CD4-positive, alpha-beta T cell (primary cell): Measurements from ENCODE around the gene SYNGAP1. TPM values are rescaled to one million over a fixed set of nuclear protein-coding genes. Genes with fewer than 3 reads are reported as not detected.
A peak's percentile ranks its signal among the peaks of the same experiment; 100 is the strongest.

Experiments used
- ATAC-seq: fragments of 200-7000 bp; cut with Tn5 transposase; one replicate; pipeline ENCODE4 v1.10.0; 2022; ENCODE audit warnings: mild to moderate bottlenecking; ENCODE audit not compliant: poor library complexity
- CTCF ChIA-PET: fragments of 350-600 bp; sonication (Branson Sonifier 250); formaldehyde crosslinking; loops from one replicate; lab custom pipeline; 2021; ENCODE audit warnings: antibody characterized with exemption, inconsistent platforms; lab: Charles Lee
- POLR2A ChIA-PET: fragments of 350-600 bp; sonication (Branson Sonifier 250); formaldehyde crosslinking; loops from one replicate; lab custom pipeline; 2021; ENCODE audit warnings: antibody characterized with exemption, inconsistent platforms; lab: Charles Lee
- DNase-seq, 14 experiments: peaks; one replicate each; pipeline ENCODE4 v3.0.0-alpha.2; 2013 to 2020; ENCODE audit warnings: mixed read lengths in 2 of 14
- H3K27ac ChIP-seq, 2 donors: one replicate each; pipeline versions ENCODE4 v1.5.1 to v1.7.0; 2013; ENCODE audit warnings: low read length in 2 of 2, low read depth in 1 of 2, mild to moderate bottlenecking in 1 of 2
- H3K27me3 ChIP-seq, 2 experiments: 1 replicate in 1 of 2; 2 replicates in 1 of 2; pipeline versions ENCODE4 v1.6.1 to v1.7.0; 2013; ENCODE audit warnings: low read length in 2 of 2, control low read depth in 1 of 2, mild to moderate bottlenecking in 1 of 2, moderate library complexity in 1 of 2; ENCODE audit not compliant: insufficient read depth in 2 of 2, control insufficient read depth in 1 of 2
- H3K36me3 ChIP-seq: one replicate; pipeline ENCODE4 v1.6.1; 2013; ENCODE audit warnings: low read length, control low read depth; ENCODE audit not compliant: insufficient read depth
- H3K4me1 ChIP-seq: one replicate; pipeline ENCODE4 v1.6.1; 2013; ENCODE audit warnings: low read length, control low read depth; ENCODE audit not compliant: insufficient read depth
- H3K4me3 ChIP-seq: one replicate; pipeline ENCODE4 v1.5.1; 2013; ENCODE audit warnings: mild to moderate bottlenecking, low read length, moderate library complexity
- H3K9me3 ChIP-seq, 2 experiments: 1 replicate in 1 of 2; 2 replicates in 1 of 2; pipeline versions ENCODE4 v1.6.1 to v1.7.0; 2013; ENCODE audit warnings: low read length in 2 of 2, mild to moderate bottlenecking in 2 of 2, control low read depth in 1 of 2, moderate library complexity in 1 of 2; ENCODE audit not compliant: control insufficient read depth in 1 of 2, insufficient read depth in 1 of 2
- H3K27ac Mint-ChIP-seq: one replicate; pipeline ENCODE4 v1.8.0; 2020; ENCODE audit warnings: mixed read lengths
- H3K27me3 Mint-ChIP-seq: one replicate; pipeline ENCODE4 v1.8.0; 2021; ENCODE audit warnings: mixed read lengths
- H3K36me3 Mint-ChIP-seq: one replicate; pipeline ENCODE4 v1.8.0; 2021; ENCODE audit warnings: low read depth, mixed read lengths
- H3K4me1 Mint-ChIP-seq: one replicate; pipeline ENCODE4 v1.8.0; 2021; ENCODE audit warnings: low read depth, mixed read lengths
- H3K4me3 Mint-ChIP-seq: one replicate; pipeline ENCODE4 v1.8.0; 2020; ENCODE audit warnings: mild to moderate bottlenecking, mixed read lengths
- H3K9me3 Mint-ChIP-seq: one replicate; pipeline ENCODE4 v1.8.0; 2020; ENCODE audit warnings: mixed read lengths
- intact Hi-C, 2 experiments: fragments of 100-400 bp; cut with DNase I in 1 of 2; cut with micrococcal nuclease in 1 of 2; formaldehyde crosslinking; loops; one replicate each; pipeline versions ENCODE4 v1.15.1 to v1.9.0; 2023 to 2025; cut with DNase I, micrococcal nuclease
- total RNA-seq, 174 experiments: library from RNA in 2 of 174; stranded (reverse) in 2 of 174; gene quantifications; one replicate each; pipeline ENCODE4 v1.2.3 and lab custom pipeline; 2021 to 2026
- TF ChIP-seq, protein P1 (sequence below): fragments of 200-600 bp; IDR thresholded peaks from one replicate; pipeline ENCODE4 v1.8.0; 2022; ENCODE audit warnings: antibody characterized with exemption, mild to moderate bottlenecking

Gene SYNGAP1
- total RNA-seq, 2 experiments from 2014 or later: 62.4 to 63.8 TPM

DNA sequence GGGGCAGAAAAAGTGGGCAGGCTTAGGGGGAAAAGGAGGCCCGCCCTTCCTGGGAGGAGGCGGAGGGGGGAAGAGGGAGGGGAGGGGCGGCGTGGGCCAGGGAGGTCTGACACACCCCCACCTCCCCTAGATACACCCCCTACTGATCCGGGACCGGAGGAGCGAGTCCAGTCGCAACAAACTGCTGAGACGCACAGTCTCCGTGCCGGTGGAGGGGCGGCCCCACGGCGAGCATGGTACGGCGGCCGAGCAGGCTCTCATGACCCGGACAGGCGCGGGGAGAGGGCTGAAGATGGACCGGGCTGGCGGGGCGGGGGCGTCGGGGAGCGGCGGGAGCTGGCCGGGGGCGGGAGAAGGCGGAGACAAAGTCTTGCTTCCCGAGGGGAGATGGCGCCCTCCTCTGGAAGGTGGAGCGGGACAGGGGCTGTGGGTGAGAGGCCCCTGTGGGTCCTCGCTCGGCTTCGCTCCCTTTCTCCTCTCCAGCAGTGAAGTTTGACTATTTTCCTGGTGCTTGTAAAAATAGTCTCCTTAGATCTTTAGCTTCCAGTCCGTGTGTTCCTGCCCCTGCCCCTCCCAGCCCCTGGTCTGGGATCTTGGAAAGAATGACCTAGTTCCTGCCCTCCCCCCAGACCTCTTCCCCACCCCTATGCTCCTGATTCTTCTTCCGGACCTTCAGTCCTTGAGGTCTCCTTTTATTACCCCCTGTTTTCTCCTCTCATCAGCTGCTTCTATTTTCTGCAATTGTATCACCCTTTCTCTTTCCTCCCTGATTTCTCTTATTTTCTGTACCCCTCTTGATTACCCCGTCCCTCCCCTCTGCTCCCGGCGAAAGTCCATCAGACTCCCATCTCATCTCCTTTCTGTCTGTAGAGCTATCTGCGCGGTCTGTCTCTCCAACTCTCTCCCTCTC lies 6.1 kb downstream of the SYNGAP1 start:
- peak; percentile 48 for ATAC-seq
- no peaks in the 10 kb centered on the region for H3K9me3 Mint-ChIP-seq
- H3K27ac ChIP-seq: peak overlapping the region; percentile 86 to 92
- ChIA-PET POLR2A (interaction anchor here (0.8 to 3.0 kb wide), 12 partner anchors 9 to 454 kb away, joined by 3 to 22 read pairs (median 8); partner anchors contain the start of genes B3GALT4, CUTA, LEMD2 and PHF1), CTCF (interaction anchor here (0.6 to 2.7 kb wide), 14 partner anchors 10 to 154 kb away, joined by 3 to 25 read pairs (median 5); partner anchors contain the start of genes B3GALT4, KIFC1, PHF1 and RPS18)
- TF ChIP-seq, protein P1, sequence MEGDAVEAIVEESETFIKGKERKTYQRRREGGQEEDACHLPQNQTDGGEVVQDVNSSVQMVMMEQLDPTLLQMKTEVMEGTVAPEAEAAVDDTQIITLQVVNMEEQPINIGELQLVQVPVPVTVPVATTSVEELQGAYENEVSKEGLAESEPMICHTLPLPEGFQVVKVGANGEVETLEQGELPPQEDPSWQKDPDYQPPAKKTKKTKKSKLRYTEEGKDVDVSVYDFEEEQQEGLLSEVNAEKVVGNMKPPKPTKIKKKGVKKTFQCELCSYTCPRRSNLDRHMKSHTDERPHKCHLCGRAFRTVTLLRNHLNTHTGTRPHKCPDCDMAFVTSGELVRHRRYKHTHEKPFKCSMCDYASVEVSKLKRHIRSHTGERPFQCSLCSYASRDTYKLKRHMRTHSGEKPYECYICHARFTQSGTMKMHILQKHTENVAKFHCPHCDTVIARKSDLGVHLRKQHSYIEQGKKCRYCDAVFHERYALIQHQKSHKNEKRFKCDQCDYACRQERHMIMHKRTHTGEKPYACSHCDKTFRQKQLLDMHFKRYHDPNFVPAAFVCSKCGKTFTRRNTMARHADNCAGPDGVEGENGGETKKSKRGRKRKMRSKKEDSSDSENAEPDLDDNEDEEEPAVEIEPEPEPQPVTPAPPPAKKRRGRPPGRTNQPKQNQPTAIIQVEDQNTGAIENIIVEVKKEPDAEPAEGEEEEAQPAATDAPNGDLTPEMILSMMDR: peak; percentile 65
- no peaks in the 10 kb centered on the region for H3K27me3 ChIP-seq
- H3K9me3 ChIP-seq: no peaks in the 10 kb centered on the region
- peaks cover 3% of the 10 kb centered on the region for H3K36me3 ChIP-seq
- peak overlapping the region; percentile 99 for H3K27ac Mint-ChIP-seq
- peak overlapping the region; percentile 71 for H3K4me3 ChIP-seq
- H3K4me1 Mint-ChIP-seq: peaks cover 80% of the 10 kb centered on the region
- H3K27me3 Mint-ChIP-seq: no peaks in the 10 kb centered on the region
- H3K36me3 Mint-ChIP-seq: peaks cover 5% of the 10 kb centered on the region
- intact Hi-C loops: loop anchor here (1.0 to 5.0 kb wide), 4 partner anchors 16 to 154 kb away; partner anchors contain the start of genes KIFC1 (in 1 of the 2), RPS18 (in 1 of the 2) and VPS52 (in 1 of the 2)
- peak; percentile 65 to 91 (median 80) for DNase-seq
- peak overlapping the region; percentile 94 for H3K4me3 Mint-ChIP-seq
- H3K4me1 ChIP-seq: peaks cover 60% of the 10 kb centered on the region

GRCh38 chr6:33426590-33427511 lies 7.0 kb downstream of the SYNGAP1 start:
- Mint-ChIP-seq H3K27me3 (no peaks in the 10 kb centered on the region), H3K36me3 (peaks cover 5% of the 10 kb centered on the region), H3K9me3 (no peaks in the 10 kb centered on the region), H3K27ac (peak overlapping the region; percentile 99), H3K4me1 (peaks cover 76% of the 10 kb centered on the region), H3K4me3 (peak overlapping the region; percentile 94)
- Histone ChIP-seq H3K4me1 (peaks cover 69% of the 10 kb centered on the region), H3K27me3 (no peaks in the 10 kb centered on the region), H3K36me3 (peaks cover 3% of the 10 kb centered on the region), H3K9me3 (no peaks in the 10 kb centered on the region), H3K27ac (peak overlapping the region; percentile 86 to 92), H3K4me3 (peak overlapping the region; percentile 71)
- intact Hi-C loops: loop anchor here (1.0 to 5.0 kb wide), 5 partner anchors 9 to 155 kb away; partner anchors contain the start of genes CUTA (in 1 of the 2), RPS18 (in 1 of the 2), VPS52 (in 1 of the 2) and ZBTB22 (in 1 of the 2)
- TF ChIP-seq, protein P1: no peak
- POLR2A ChIA-PET: interaction anchor here (0.6 to 3.0 kb wide), 12 partner anchors 10 to 455 kb away, joined by 3 to 22 read pairs (median 8); partner anchors contain the start of genes B3GALT4, CUTA, LEMD2 and PHF1
- ATAC-seq (peak; percentile 21), DNase-seq (peak in 6 of 14 experiments; percentile 22 to 81 (median 56))
- CTCF ChIA-PET: interaction anchor here (1.2 to 2.7 kb wide), 7 partner anchors 11 to 155 kb away, joined by 3 to 25 read pairs (median 7); partner anchors contain the start of genes KIFC1, PHF1 and RPS18
